Omental fat pad (tissue), 4 donors: Measurements from ENCODE around the gene PROB1. TPM values are rescaled to one million over a fixed set of nuclear protein-coding genes. Genes with fewer than 3 reads are reported as not detected.

Experiments used
- ATAC-seq: fragments of 150-250 bp; one replicate; pipeline ENCODE4 v1.9.1; 2016; ENCODE audit warnings: mild to moderate bottlenecking, moderate library complexity; ENCODE audit not compliant: low FRiP score
- DNase-seq: peaks from one replicate; pipeline ENCODE4 v3.0.0-alpha.2; 2019; ENCODE audit warnings: low spot score
- CTCF ChIP-seq, 3 donors: fragments of 450-650 bp; IDR thresholded peaks; one replicate each; pipeline ENCODE4 v1.5.1; 2016 to 2017; ENCODE audit warnings: antibody characterized with exemption in 3 of 3, mild to moderate bottlenecking in 3 of 3, moderate library complexity in 2 of 3
- total RNA-seq, 4 donors: library from RNA; depleted of rRNA; stranded (reverse); fragments of >200 nt; gene quantifications; one replicate each; pipeline ENCODE4 v1.1.0, GENCODE V29; 2016

The PROB1 gene
- total RNA-seq, 4 donors from 2014 or later = 0.46 to 2.0 (median 1.2) TPM

GRCh38 chr5:139418793-139419192 lies 23.9 kb upstream of the PROB1 start:
- no peak for TF ChIP-seq CTCF (IDR thresholded peaks at IDR 0.05)
- ATAC-seq (no peak), DNase-seq (no peak)

- TF ChIP-seq CTCF (IDR thresholded peaks at IDR 0.05) = no peak
- DNase-seq (no peak), ATAC-seq (no peak)
Observed at GRCh38 chr5:139417214-139417613, 22.3 kb upstream of the PROB1 start.

- no peak for DNase-seq
- TF ChIP-seq CTCF (IDR thresholded peaks at IDR 0.05) = no peak
- ATAC-seq = no peak
Observed at GRCh38 chr5:139416651-139417050, 21.7 kb upstream of the PROB1 start.

GRCh38 chr5:139415869-139416268 lies 21.0 kb upstream of the PROB1 start:
- ATAC-seq (no peak), DNase-seq (no peak)
- no peak for TF ChIP-seq CTCF (IDR thresholded peaks at IDR 0.05)

GRCh38 chr5:139415221-139415861 lies 20.4 kb upstream of the PROB1 start:
- DNase-seq = no peak
- TF ChIP-seq CTCF (IDR thresholded peaks at IDR 0.05) = no peak
- no peak for ATAC-seq

- ATAC-seq (peak; percentile 14), DNase-seq (no peak)
- no peak for TF ChIP-seq CTCF (IDR thresholded peaks at IDR 0.05)
Observed at GRCh38 chr5:139414581-139415130, 19.8 kb upstream of the PROB1 start.

GRCh38 chr5:139413963-139414362 lies 19.1 kb upstream of the PROB1 start:
- DNase-seq (no peak), ATAC-seq (no peak)
- no peak for TF ChIP-seq CTCF (IDR thresholded peaks at IDR 0.05)
